ENCODE measurements around the gene MTG2.

MTG2 gene

DNA sequence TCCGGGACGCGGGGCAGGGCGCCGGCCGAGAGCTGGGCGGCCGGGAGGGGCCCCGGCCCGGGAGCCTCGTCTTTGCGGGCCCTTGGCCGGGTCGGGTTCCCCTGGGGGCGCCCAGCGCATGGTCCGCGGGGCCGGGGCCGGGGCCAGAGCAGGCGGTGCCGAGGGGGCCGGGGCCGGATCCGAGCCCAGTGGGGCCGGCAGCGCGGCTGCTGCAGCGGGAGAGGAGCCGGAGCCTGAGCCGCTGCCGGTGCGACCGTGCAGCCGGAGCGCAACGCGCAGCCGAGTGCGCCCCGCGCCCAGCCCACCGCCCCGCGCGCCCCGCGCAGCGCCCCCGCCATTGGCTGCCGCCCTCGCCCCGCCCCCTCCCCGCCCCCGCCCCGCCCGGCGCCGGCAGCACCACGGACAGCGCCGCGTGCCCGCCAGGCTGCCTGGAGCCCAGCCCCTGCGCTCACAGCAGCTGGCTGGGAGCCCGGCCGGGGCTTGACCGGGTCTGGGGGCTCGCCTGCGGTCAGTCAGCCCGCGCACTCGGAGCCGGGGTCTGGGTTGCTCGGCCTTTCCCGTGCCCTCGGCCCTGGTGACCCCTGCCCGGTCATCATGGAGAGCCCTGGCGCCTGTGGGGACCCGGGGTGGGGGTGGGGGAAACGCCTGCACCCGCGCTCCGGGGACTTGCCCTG is 37.3 kb downstream of the MTG2 start, which contains the start of gene HRH3:
Gene HRH3 (minus strand): TSS at position 287 of the 674 bp plus-strand sequence. CDS start 308 bp downstream, outside the sequence.
- DNase-seq (ENCODE audit: low read depth), result no peak

DNA sequence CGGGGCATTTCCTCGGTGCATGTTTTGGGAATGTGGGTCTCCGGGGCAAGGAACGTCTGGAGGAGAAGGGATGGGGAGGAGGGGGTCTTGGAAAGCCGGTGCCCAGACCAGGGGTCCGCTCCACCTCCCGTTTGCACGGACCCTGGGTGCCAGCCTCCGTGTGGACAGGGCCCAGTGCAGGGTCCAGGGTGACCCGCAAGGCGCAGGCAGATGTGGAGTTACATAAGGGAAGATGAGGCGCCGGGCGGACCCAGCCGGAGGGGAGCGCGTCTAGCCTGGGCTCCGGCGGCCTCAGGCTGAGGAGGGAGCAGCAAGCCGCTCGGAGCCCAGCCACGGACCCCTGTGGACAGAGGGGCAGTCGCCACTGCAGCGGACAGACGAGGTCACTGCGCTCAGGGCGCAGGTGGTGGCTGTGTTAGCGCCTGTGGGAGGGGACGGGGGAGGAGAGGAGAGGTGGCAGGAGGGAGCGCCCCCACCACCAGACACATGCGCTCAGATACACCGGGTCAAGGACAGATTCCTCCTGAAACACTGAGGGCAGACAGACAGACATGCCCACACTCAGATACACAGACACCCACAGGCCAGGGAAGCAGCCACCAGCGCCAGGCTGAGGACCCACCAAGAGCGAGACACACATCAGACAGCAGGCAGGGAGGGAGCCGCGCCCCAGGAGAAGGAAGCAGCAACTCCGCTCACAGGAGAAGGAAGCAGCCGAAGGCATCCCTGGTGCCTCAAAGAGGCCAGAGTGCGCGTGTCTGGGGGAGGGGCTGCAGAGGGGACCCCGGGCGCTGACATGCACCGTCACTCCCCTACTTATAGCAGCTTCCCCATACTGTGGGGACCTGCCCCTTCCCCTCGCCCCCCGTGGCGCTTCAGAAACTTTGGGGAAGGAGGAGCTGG is 38.1 kb downstream of the MTG2 start:
- no peak for DNase-seq (ENCODE audit: low read depth)

DNA sequence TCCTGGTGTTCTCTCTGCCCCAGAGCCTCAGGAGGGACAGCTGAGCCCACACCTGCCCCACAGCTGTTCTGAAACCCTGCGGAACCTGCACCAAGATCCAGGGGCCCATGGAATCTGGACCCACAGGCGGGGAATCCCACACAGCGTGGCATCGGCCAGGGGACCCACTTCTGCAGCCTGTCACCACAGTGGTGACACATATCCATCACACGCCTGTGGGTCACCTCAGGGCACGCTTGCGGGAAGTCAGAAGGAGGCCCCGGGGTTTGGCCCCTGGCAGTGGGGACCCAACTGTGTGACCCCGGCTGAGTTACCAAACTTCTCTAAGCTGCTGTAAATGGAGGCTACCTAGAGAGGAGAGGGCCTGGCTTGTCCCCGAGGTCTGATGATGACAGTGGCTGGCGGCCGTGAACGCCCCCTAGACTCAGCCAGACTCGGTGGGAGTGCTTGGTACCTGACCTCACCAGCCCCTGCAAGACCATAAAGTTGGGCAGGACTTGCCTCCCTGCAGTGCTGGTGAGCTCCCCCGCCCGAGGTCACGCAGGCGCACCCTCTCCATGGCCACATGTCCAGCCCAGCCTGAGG is 39.5 kb downstream of the MTG2 start:
- DNase-seq (ENCODE audit: low read depth), result no peak

DNA sequence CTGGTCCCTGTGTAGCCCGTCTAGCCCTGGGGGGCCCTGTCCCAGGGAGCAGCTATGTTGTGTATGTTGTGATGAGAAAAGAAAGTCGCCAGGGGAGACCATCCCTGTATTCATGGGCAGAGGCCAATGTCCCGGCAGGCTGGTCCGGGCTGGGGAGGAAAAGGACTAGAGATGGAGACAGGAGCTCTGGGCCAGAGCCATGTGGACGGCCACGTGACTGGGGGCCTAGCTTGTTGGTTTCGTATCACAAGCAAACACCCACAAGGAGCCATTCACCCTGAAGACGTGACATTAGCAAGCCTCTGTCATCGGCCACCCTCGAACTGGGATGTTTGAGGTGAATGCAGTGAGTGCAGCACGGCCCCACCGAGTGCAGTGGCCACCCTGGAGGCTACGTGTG is 40.1 kb downstream of the MTG2 start:
- no peak for DNase-seq (ENCODE audit: low read depth)

DNA sequence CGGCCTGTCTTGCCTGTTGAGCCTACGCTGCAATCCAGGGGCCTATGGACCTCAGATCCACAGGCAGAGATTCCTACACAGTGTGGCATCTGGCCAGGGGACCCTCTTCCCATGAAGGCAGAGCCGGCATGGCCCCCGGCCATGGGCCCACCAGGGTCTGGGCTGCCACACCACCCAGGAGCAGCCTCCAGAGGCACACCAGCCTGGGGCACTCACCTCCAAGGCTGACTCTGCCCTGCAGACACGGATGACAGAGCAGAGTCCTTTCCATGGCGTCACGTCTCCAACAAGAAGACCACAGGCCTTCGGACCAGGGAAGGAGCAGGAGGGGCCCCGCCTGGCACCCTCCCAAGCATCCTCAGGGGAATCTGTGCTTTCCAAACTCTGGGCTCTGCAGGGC is 40.7 kb downstream of the MTG2 start:
- DNase-seq (ENCODE audit: low read depth), result no peak

DNA sequence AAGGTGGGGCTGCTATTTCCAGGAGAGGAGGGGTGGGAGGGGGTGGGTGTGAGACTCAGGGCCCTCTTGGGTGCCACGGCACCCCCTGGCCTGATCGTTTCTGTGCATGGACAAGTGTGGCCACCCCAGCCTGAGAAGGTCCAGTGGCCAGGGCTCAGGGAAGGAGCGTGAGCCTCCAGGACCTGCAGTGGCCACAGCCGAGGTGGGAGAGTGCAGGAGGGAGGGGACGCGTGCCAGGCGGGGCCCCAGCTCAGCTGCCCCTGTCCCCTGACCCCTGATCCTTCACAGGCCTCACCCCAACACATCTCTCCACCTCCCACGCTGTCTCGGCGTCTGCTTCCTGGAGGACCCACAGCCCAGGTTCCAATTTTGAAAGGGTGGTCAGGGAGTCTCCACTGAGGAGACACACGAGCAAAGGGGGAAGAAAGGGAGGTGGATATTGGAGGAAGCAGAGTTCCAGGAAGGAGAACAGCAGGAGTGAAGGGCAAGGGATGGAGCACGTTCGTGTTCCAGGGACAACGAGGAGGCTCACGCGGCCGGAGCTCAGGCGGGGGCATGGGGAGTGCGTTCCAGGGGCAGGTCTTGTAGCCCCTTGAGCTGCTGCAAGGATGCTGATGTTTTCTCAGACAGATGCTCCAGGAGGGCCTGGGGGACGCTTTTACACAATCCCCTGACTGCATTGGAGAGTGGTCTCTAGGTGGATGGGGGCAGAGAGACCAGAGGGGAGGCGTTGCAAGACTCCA is 41.5 kb downstream of the MTG2 start:
- no peak for DNase-seq (ENCODE audit: low read depth)

DNA sequence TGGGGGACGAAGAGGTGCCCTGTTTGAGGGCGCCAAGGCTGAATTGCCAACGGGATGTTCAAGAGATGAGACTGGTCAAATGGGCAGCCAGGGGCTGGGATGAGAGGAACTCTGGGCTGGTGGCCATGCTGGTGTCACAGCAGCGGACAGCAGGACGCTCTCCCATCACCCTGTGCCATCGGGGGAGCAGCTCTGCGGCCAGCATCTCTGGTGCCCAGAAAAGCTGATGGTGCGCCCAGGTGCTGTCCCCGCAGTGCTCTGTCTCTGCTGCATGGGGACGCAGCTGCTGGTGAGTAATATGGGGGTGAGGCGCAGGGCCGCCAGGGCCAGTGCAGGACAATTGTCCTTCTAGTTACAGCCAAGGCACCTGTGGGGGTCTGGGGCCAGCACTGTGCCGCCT is 42.2 kb downstream of the MTG2 start:
- DNase-seq (ENCODE audit: low read depth), result no peak

DNA sequence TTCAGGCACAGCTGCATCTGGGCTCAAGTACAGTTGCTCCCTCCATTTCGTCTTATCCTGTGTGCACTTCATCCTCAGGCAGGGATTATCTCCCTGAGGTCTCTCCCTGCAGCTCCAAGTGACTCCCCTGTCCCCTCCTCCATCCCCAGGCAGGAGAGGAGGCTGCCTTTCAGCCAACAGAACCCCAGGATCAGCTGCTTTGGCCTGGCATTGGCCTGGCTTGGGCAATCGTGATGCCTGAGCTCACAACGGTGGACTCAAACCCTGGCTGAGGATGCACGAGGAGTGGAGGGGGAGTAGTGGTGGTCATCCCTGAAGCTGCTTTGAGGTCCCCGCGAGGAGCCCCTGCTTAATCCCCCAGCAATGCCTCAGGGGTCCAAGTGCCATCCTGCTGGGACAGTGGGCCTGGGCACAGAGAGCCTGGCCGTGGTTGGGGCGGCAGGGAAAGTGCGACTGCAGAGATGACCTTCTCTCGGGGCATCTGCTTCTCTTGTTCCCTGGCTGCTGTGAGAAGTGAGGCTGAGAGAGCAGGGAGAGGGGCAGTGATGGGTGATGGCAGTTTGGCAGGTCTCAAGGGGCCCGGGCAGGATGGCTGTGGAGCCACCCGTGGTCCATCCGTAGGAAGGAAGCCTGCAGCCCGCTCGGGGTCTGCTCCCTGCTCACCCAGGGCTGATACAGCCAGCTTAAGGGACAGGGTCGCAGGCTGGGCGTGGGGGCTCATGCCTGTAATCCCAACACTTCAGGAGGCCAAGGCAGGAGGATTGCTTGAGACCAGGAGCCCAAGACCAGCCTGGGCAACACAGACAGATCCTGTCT is 43.2 kb downstream of the MTG2 start:
- DNase-seq (ENCODE audit: low read depth), result no peak

DNA sequence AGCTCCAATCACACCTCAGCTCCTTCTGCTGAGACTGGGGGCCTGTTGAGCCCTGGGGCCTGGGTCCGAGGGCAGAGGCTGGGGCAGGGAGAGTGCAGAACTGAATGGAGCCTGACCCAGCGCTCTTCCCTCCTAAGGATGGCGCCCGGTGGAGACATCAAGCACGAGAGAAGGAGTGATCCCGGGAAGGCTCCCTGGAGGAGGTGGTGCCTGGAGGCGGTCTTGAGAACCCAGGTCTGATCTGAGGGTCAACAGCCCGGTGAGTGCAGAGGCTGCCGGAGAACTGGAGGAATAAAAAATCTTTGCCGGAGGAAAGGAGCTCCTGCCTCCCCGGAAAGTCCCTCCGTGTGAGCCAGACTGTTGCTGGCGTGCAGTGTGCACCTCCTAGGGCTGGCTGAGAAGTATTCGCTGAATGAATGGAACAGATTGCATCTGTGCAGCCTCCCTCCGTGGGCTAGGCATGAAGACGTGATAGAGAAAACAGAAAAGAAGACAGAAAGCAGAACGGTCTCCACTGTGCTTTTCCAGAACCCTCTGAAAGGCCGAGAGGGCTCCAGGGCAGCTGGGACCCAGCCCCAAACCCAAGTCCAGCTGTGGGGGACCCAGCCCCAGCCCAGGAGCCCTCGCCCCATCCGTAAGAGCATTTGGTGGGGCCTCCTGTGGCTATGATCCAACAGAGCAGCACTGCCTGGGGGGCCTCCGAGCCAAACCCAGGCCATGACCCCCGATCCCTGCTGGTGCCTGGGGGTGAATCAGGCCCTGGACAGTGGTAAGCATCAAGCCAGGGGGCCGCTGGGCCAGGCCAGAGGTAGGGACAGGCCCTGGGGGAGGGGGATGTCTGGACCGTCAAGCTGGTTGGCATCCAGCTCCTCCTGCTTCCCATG is 44.1 kb downstream of the MTG2 start:
- no peak for DNase-seq (ENCODE audit: low read depth)

DNA sequence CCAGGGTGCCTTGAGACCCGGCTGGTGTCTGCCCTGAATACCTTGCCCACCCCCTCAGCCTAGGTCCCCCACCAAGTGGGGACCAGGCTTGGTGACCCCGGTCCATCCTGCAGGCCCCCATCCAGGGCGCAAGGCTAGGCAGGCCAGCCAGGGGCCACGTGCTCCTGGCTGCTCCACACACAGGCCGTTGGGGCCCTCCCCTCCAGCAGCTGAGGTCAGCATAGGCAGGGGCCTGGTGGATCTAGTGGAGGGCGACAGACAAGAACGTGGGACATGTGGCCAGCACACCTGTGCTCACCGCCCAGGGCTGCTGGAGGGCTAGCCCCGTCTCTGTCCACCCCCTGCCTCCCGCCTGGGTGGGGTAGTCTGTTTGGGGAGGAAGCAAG is 44.8 kb downstream of the MTG2 start:
- DNase-seq (ENCODE audit: low read depth), result no peak

DNA sequence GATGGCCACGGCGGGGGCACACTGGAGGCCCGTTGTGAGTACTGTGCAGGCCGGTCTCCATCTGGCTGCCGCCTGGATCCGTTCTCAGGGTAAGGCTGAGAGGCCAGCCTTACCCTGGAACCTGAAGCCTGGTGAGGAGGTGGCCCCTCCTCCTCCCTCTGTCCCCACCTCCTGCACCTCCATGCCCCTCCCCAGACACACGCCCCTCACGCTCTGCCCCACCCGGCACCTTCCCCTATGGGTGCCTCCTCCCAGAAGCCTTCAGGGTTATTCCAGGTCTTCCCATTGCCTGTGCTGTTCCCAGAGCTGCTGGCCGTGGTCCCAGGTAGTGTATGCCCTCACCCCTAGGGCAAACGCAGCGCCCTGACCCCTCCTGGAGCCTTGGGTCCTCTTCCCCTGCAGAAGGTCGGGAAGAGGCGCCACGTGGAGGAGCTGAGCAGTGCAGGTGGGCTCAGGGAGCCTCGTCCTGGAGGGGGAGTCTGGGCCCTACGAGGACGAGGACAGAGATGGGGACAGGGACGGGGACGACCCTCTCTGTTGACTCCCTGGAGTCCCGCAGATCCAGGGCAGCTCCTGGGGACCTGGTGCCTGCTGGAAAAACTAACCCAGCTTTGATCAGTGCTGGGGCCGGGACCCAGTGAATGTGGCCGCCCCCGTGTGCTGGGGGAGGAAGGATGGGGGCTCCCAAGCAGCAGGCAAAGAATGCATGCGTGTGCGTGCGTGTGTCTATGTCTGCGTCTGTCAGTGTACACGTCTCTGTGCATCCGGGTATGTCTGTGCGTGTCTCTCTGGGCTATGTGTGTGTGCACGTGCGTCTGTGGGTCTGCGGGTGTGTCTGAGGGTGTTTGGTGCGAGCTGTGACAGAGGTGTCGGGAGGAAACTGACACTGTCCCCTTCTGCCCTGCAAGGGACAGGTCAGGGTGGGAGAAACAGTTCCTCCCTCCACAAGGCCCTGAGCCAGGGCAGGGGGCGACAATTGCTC is 45.4 kb downstream of the MTG2 start:
- no peak for DNase-seq (ENCODE audit: low read depth)

DNA sequence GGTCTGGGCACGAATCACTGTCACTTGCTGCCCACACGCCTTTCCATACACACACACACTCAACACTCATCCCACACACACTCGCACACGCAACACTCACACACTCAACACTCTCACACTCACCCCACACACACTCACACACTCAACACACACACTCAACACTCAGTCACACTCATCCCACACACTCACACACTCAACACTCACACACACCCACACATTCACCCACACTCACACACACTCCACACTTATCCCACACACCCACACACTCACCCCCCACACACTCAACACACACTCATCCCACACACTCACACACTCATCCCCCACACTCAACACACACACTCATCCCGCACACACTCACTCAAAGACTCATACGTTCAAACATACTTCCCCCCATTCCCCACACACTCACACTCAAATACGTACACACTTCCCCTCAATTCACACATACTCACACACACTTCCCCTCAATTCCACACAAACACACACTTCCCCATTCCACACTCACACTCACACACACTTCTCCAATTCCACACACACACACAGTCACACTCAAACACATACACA is 46.2 kb downstream of the MTG2 start:
- DNase-seq (ENCODE audit: low read depth), result no peak

DNA sequence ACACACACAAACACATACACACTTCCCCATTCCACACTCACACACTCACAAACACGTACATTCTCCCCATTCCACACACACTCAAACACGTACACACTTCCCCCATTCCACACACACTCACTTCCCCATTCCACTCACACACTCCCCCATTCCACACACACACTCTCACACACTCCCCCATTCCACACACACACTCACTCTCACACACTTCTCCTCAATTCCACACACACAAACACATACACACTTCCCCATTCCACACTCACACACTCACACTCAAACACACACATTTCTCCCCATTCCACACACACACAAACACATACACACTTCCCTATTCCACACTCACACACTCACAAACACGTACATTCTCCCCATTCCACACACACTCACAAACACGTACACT is 46.8 kb downstream of the MTG2 start:
- DNase-seq (ENCODE audit: low read depth), result no peak

DNA sequence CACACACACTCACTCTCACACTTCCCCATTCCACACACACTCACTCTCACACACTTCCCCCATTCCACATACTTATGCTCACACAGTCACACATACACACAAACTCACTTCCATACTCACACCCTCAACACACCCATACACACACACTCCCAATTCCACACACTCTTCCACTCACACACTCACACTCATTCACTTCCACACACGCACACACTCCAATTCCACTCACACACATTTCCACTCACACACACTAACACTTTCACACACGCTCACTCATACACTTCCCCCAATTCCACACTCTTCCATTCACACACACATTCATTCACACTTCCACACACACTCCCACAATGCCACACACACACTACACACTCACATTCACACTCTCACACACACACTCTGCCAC is 47.4 kb downstream of the MTG2 start:
- no peak for DNase-seq (ENCODE audit: low read depth)

DNA sequence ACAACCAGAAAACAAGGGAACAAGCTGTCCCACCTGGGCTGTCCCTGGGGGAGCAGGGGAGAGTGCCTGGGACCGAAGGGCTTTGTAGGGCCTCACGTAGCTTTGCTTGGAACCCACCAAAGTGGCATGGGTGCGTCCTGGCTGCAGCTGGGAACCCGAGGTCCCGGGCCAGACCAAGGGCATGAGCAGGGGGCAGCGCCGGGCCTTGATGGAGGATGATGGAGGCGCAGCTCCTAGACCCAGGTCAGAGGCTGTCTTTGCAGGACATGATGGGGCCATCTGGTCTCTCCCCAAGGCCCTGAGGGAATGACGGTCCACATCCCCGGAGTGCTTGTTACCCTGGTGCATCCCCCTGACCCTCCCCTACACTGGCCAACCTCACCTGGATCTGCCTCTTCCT is 47.9 kb downstream of the MTG2 start:
- DNase-seq (ENCODE audit: low read depth), result no peak

DNA sequence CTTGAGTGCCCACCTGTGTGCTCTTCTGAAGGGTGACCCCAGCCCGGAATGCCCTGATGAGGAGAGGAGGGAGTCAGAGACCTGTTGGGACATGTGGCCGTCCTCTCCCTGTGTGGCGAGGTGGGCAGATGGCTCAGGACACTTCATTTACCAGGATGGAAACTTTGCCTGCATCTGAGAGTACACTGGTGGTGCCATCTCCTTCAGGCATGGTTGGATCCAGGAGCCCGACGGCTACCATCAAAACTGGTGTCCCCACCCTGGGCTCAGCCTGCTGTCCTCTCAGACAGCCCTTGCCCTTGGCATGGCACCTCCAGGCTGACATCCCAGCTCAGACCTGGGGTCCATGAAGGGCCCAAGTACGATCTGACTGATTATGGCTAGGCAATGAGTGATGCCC is 48.5 kb downstream of the MTG2 start:
- DNase-seq (ENCODE audit: low read depth), result no peak

DNA sequence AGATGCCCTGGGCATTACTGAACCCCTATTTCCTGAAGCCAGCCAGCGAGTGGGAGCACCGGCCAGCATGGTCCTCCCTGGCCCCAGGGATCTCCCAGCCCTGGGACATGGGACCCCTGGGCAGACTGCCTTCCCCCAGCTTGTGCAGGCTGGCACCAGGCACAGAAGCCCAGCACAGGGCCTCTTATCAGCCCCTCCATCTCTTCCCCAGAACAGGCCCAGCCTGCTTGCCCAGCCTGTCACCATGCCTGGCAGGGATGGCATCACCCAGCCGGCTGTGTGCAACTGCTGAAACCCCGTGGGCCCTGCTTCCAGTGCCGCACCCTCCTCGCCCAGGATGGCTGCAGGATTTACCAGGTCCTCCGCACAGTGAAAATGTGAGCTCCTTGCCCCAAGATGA is 49.4 kb downstream of the MTG2 start:
- DNase-seq (ENCODE audit: low read depth), result no peak

DNA sequence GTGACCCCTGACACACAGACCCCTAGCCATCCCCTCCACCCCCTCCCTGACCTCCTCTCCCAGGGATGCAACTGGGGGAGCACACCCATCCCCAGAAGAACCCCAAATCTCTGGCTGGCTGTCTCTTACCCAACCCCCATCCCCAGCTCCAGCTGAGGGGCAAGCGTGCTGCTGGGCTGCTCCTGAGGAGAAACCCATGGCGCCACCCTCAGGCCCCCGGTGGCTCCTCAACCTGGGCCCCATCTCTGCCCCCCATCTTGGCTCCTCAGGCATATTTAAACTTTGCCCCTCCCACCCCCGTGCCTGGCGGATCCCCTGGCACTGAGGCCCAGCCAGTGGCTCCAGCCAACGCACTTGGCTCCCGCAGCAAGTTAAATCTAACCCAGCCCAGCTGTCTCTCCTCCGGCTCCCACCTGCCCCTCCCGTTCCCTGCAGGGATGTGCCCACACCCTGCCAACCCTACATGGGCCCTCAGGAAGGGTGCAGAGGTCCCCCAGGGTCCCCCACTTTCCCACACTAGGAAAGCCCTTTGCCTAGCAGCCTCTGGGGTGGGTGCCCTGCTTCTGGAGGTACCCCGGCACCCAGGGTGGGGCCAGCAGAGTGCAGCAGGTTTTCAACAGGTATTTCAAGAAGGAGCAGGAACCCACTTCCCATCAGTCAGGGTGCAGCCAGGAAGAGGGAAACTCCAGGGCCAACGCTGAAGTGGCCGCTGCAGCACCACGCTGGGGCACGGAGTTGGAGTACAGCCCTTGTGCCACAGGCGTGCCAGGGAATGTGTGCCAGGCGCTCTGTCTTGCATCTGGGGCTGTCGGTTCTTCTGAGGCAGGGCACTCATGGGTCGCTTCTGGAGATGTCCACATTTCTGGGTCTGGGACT is 50.2 kb downstream of the MTG2 start:
- DNase-seq (ENCODE audit: low read depth), result no peak

Data from amniotic epithelial cell (primary cell).